Measurements from ENCODE around the gene HADHA.
"Not testable (repeated sequence)": the region's sequence is repeated elsewhere in the genome, so short reads cannot be mapped to it uniquely, and the experiment has no call there.

- not testable (repeated sequence) for TF ChIP-seq CTCF (IDR thresholded peaks at IDR 0.05; ENCODE audit: poor library complexity, severe bottlenecking); TAF1 (IDR thresholded peaks at IDR 0.05; ENCODE audit: low read depth); POLR2AphosphoS5 (IDR thresholded peaks at IDR 0.05); EZH2 (IDR thresholded peaks at IDR 0.05; ENCODE audit: borderline replicate concordance, insufficient read depth, low read length, poor library complexity, severe bottlenecking); SMC3 (conservative IDR thresholded peaks at IDR 0.05; ENCODE audit: poor library complexity); RAD21 (conservative IDR thresholded peaks at IDR 0.05)
- TF ChIP-seq, protein P1, sequence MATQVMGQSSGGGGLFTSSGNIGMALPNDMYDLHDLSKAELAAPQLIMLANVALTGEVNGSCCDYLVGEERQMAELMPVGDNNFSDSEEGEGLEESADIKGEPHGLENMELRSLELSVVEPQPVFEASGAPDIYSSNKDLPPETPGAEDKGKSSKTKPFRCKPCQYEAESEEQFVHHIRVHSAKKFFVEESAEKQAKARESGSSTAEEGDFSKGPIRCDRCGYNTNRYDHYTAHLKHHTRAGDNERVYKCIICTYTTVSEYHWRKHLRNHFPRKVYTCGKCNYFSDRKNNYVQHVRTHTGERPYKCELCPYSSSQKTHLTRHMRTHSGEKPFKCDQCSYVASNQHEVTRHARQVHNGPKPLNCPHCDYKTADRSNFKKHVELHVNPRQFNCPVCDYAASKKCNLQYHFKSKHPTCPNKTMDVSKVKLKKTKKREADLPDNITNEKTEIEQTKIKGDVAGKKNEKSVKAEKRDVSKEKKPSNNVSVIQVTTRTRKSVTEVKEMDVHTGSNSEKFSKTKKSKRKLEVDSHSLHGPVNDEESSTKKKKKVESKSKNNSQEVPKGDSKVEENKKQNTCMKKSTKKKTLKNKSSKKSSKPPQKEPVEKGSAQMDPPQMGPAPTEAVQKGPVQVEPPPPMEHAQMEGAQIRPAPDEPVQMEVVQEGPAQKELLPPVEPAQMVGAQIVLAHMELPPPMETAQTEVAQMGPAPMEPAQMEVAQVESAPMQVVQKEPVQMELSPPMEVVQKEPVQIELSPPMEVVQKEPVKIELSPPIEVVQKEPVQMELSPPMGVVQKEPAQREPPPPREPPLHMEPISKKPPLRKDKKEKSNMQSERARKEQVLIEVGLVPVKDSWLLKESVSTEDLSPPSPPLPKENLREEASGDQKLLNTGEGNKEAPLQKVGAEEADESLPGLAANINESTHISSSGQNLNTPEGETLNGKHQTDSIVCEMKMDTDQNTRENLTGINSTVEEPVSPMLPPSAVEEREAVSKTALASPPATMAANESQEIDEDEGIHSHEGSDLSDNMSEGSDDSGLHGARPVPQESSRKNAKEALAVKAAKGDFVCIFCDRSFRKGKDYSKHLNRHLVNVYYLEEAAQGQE (IDR thresholded peaks at IDR 0.05; ENCODE audit: borderline replicate concordance): not testable (repeated sequence)
Measured at GRCh38 chr2:26166541-26166940, 77.9 kb downstream of the HADHA start.

Measured in neural cell (in vitro differentiated cells).